HepG2 (cell line): ENCODE data around the gene TUT4. TPM values are rescaled to one million over a fixed set of nuclear protein-coding genes. Genes with fewer than 3 reads are reported as not detected.

ENCODE experiments used
- MAFF ChIP-seq: IDR thresholded peaks from 2 replicates; pipeline ENCODE4 v1.6.1; 2011; ENCODE audit warnings: low read depth, low read length, improper control_type of control experiment
- MED8 ChIP-seq: sonication (generic); formaldehyde crosslinking; IDR thresholded peaks from 2 replicates; pipeline ENCODE4 v1.8.1; 2023; ENCODE audit warnings: mild to moderate bottlenecking, missing genetic modification reagents; ENCODE audit not compliant: insufficient replicate concordance
- NR2F6 ChIP-seq, 2 experiments: IDR thresholded peaks; 2 replicates each; pipeline ENCODE4 v1.6.1; 2016; ENCODE audit warnings: antibody characterized with exemption in 1 of 2, mild to moderate bottlenecking in 1 of 2
- SETDB1 ChIP-seq: sonication (generic); formaldehyde crosslinking; IDR thresholded peaks from 2 replicates; pipeline ENCODE4 v1.5.1; 2020; ENCODE audit warnings: missing genetic modification reagents, mild to moderate bottlenecking, borderline replicate concordance
- TCF7 ChIP-seq: sonication (generic); IDR thresholded peaks from 2 replicates; pipeline ENCODE4 v1.6.1; 2016; ENCODE audit warnings: antibody characterized with exemption, low read depth
- ZBTB21 ChIP-seq: sonication (generic); formaldehyde crosslinking; IDR thresholded peaks from 2 replicates; pipeline ENCODE4 v1.4.0; 2020; ENCODE audit warnings: missing genetic modification reagents
- ZFP82 ChIP-seq: sonication (generic); formaldehyde crosslinking; IDR thresholded peaks from 2 replicates; pipeline ENCODE4 v1.5.1; 2020; ENCODE audit warnings: mild to moderate bottlenecking, missing genetic modification reagents, borderline replicate concordance
- ZNF556 ChIP-seq: sonication (generic); formaldehyde crosslinking; IDR thresholded peaks from 2 replicates; pipeline ENCODE4 v1.4.0; 2020; ENCODE audit warnings: mild to moderate bottlenecking, missing genetic modification reagents, borderline replicate concordance
- ZNF777 ChIP-seq: sonication (generic); formaldehyde crosslinking; IDR thresholded peaks from 2 replicates; pipeline ENCODE4 v1.4.0; 2020; ENCODE audit warnings: missing genetic modification reagents
- polyA plus RNA-seq, 8 experiments: library from polyadenylated mRNA; depleted of rRNA in 3 of 8; stranded (reverse) in 7 of 8; unstranded in 1 of 8; fragments of >200 nt; fragmentation: Illumina TruSeq in 4 of 8; extraction: Trizol in 4 of 8; gene quantifications; 2 replicates each; pipeline versions ENCODE4 v1.2.1 to v1.2.3, GENCODE V29; 2011 to 2016; ENCODE audit warnings: low read depth in 4 of 8, missing spikeins in 1 of 8, mixed read lengths in 1 of 8; ENCODE audit not compliant: insufficient read depth in 1 of 8
- total RNA-seq, 5 experiments: library from RNA; depleted of rRNA; stranded (reverse); fragments of >200 nt; fragmentation: Illumina TruSeq; extraction: Trizol; gene quantifications; 2 replicates each; pipeline ENCODE4 v1.2.3, GENCODE V29; 2016; ENCODE audit warnings: low read depth in 1 of 5
- TF ChIP-seq, protein P1 (sequence below): sonication (generic); formaldehyde crosslinking; IDR thresholded peaks from 2 replicates; pipeline ENCODE4 v1.4.0; 2020; ENCODE audit warnings: missing genetic modification reagents, borderline replicate concordance

The TUT4 gene
- total and polyA plus RNA-seq, 2 of the 13 experiments (the other 11 are each of a cell fraction or from before 2014, with no cell fraction given): 44.7 to 53.5 TPM

DNA sequence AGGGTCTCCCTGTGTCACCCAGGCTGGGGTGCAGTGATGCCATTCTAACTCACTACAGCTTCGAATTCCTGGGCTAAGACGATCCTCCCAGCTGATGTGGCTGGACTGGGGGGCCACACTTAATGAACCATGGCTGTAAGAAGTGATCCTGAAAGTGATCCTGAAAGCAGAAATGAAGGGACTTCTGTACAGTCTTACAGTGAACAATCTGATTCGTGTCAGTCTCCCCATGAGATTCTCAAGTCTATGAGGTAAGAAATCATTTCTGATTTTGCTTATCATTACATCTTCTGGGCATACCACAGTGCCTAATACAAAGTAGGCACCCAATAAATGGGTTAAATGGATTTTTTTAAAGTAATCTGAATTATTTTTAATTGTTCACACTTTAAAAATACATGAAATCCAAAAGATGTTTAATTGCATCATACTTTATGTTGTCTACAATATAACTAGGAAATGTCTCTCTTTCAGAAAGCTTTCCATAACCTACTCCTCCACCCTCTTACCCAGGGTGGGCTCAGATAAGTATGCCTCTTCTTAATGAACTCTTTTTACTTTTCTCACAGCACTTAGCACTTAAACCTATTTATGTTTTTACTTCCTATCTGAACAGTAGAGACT is 21.5 kb downstream of the TUT4 start (continued):
- TF ChIP-seq, protein P1, sequence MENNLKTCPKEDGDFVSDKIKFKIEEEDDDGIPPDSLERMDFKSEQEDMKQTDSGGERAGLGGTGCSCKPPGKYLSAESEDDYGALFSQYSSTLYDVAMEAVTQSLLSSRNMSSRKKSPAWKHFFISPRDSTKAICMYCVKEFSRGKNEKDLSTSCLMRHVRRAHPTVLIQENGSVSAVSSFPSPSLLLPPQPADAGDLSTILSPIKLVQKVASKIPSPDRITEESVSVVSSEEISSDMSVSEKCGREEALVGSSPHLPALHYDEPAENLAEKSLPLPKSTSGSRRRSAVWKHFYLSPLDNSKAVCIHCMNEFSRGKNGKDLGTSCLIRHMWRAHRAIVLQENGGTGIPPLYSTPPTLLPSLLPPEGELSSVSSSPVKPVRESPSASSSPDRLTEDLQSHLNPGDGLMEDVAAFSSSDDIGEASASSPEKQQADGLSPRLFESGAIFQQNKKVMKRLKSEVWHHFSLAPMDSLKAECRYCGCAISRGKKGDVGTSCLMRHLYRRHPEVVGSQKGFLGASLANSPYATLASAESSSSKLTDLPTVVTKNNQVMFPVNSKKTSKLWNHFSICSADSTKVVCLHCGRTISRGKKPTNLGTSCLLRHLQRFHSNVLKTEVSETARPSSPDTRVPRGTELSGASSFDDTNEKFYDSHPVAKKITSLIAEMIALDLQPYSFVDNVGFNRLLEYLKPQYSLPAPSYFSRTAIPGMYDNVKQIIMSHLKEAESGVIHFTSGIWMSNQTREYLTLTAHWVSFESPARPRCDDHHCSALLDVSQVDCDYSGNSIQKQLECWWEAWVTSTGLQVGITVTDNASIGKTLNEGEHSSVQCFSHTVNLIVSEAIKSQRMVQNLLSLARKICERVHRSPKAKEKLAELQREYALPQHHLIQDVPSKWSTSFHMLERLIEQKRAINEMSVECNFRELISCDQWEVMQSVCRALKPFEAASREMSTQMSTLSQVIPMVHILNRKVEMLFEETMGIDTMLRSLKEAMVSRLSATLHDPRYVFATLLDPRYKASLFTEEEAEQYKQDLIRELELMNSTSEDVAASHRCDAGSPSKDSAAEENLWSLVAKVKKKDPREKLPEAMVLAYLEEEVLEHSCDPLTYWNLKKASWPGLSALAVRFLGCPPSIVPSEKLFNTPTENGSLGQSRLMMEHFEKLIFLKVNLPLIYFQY (CRISPR knock-in tag): no peak
- TF ChIP-seq MED8 (CRISPR knock-in tag) (no peak), ZBTB21 (CRISPR knock-in tag) (no peak), ZNF777 (CRISPR knock-in tag) (no peak), ZFP82 (CRISPR knock-in tag) (no peak), SETDB1 (no peak), NR2F6 (IDR thresholded peaks at IDR 0.05) (no peak), NR2F6 (CRISPR knock-in tag; IDR thresholded peaks at IDR 0.05) (no peak), ZNF556 (CRISPR knock-in tag) (no peak), MAFF (no peak), TCF7 (no peak)
- TF ChIP-seq, all 625 proteins: peak for 0
